B cell (primary cell): ENCODE measurements around the gene GAPVD1. TPM values are rescaled to one million over a fixed set of nuclear protein-coding genes. Genes with fewer than 3 reads are reported as not detected.

Experiments
- ATAC-seq: fragments of 200-7000 bp; cut with Tn5 transposase; one replicate; pipeline ENCODE4 v1.10.0; 2021; ENCODE audit warnings: low read depth, mild to moderate bottlenecking, moderate number of reproducible peaks, moderate library complexity
- CTCF ChIA-PET: fragments of 350-600 bp; sonication (Branson Sonifier 250); formaldehyde crosslinking; loops from one replicate; lab custom pipeline; 2021; ENCODE audit warnings: antibody characterized with exemption, inconsistent platforms; lab: Charles Lee
- POLR2A ChIA-PET: fragments of 350-600 bp; sonication (Branson Sonifier 250); formaldehyde crosslinking; loops from one replicate; lab custom pipeline; 2021; ENCODE audit warnings: antibody characterized with exemption; lab: Charles Lee
- DNase-seq: peaks from one replicate; pipeline ENCODE4 v3.0.0; 2013
- H2AFZ ChIP-seq: 2 replicates; pipeline ENCODE4 v1.6.1; 2012; ENCODE audit warnings: mild to moderate bottlenecking, low read depth, low read length; ENCODE audit not compliant: insufficient read depth, poor library complexity, severe bottlenecking
- H3K27ac ChIP-seq, 2 donors: 1 replicate in 1 of 2; 2 replicates in 1 of 2; pipeline ENCODE4 v1.5.1; 2012 to 2013; ENCODE audit warnings: low read length in 2 of 2, mild to moderate bottlenecking in 2 of 2, moderate library complexity in 1 of 2
- H3K27me3 ChIP-seq, 4 experiments: fragments of 200-600 bp in 1 of 4; sonication (generic) in 1 of 4; replicated peaks in 1 of 4; 1 replicate in 2 of 4; 2 replicates in 2 of 4; pipeline versions ENCODE4 v1.6.1 to v1.7.0; 2013 to 2016; ENCODE audit warnings: low read length in 3 of 4, mild to moderate bottlenecking in 2 of 4, mixed read lengths in 1 of 4, moderate library complexity in 1 of 4; ENCODE audit not compliant: insufficient read depth in 4 of 4, control insufficient read depth in 3 of 4; ENCODE audit errors: control extremely low read depth in 1 of 4
- H3K36me3 ChIP-seq, 2 experiments: replicated peaks in 1 of 2; 1 replicate in 1 of 2; 2 replicates in 1 of 2; pipeline versions ENCODE4 v1.6.1 to v1.7.1; 2013; ENCODE audit warnings: low read length in 1 of 2; ENCODE audit not compliant: insufficient read depth in 2 of 2, control insufficient read depth in 1 of 2; ENCODE audit errors: control extremely low read depth in 1 of 2, extremely low read depth in 1 of 2
- H3K4me1 ChIP-seq, 2 donors: fragments of 200-600 bp in 1 of 2; sonication (generic) in 1 of 2; 1 replicate in 1 of 2; 2 replicates in 1 of 2; pipeline versions ENCODE4 v1.5.1 to v1.6.1; 2013 to 2017; ENCODE audit warnings: low read length in 2 of 2; ENCODE audit not compliant: control insufficient read depth in 2 of 2, insufficient read depth in 2 of 2
- H3K4me2 ChIP-seq: replicated peaks from 2 replicates; pipeline ENCODE3; 2012; ENCODE audit warnings: mild to moderate bottlenecking, low read depth, low read length; ENCODE audit not compliant: poor library complexity, severe bottlenecking
- H3K4me3 ChIP-seq, 5 experiments: fragments of 200-600 bp in 1 of 5; sonication (generic) in 1 of 5; 1 replicate in 3 of 5; 2 replicates in 2 of 5; pipeline versions ENCODE4 v1.5.1 to v1.7.0; 2011 to 2016; ENCODE audit warnings: low read length in 4 of 5, mild to moderate bottlenecking in 4 of 5, low read depth in 2 of 5, control low read depth in 1 of 5, moderate library complexity in 1 of 5; ENCODE audit not compliant: insufficient read depth in 1 of 5; ENCODE audit errors: control extremely low read depth in 1 of 5, extremely low read depth in 1 of 5
- H3K79me2 ChIP-seq: fragments of 200-600 bp; sonication (generic); one replicate; pipeline ENCODE4 v1.6.0; 2016; ENCODE audit warnings: low read length; ENCODE audit not compliant: control insufficient read depth, insufficient read depth
- H3K9ac ChIP-seq: fragments of 200-600 bp; sonication (generic); 2 replicates; pipeline ENCODE4 v1.6.1; 2017; ENCODE audit warnings: mild to moderate bottlenecking, low read length, moderate library complexity
- H3K9me3 ChIP-seq, 3 donors: one replicate each; pipeline versions ENCODE4 v1.6.1 to v1.7.1; 2013; ENCODE audit warnings: low read length in 2 of 3; ENCODE audit not compliant: control insufficient read depth in 2 of 3, insufficient read depth in 1 of 3; ENCODE audit errors: control extremely low read depth in 1 of 3
- H4K20me1 ChIP-seq: 2 replicates; pipeline ENCODE4 v1.6.0; 2012; ENCODE audit warnings: mild to moderate bottlenecking, low read length; ENCODE audit not compliant: insufficient read depth, control insufficient read depth, poor library complexity, severe bottlenecking
- H3K27ac Mint-ChIP-seq: one replicate; pipeline ENCODE4 v1.8.0; 2021; ENCODE audit warnings: mixed read lengths
- H3K27me3 Mint-ChIP-seq: one replicate; pipeline ENCODE4 v1.8.0; 2021; ENCODE audit warnings: mixed read lengths
- H3K4me1 Mint-ChIP-seq: one replicate; pipeline ENCODE4 v1.8.0; 2021; ENCODE audit warnings: mixed read lengths
- H3K4me3 Mint-ChIP-seq: one replicate; pipeline ENCODE4 v1.8.0; 2021; ENCODE audit warnings: mixed read lengths
- H3K9me3 Mint-ChIP-seq: one replicate; pipeline ENCODE4 v1.8.0; 2022; ENCODE audit warnings: mixed read lengths; ENCODE audit not compliant: insufficient read depth
- EZH2 ChIP-seq: IDR thresholded peaks from 2 replicates; pipeline ENCODE4 v1.6.1; 2012; ENCODE audit warnings: borderline replicate concordance, low read depth, mild to moderate bottlenecking, moderate library complexity, low read length; ENCODE audit not compliant: insufficient read depth, poor library complexity, severe bottlenecking
- WGBS: methylation state at CpG from one replicate; pipeline ENCODE4 v1.1.5; 2013; ENCODE audit warnings: missing lambda C conversion rate; ENCODE audit not compliant: insufficient coverage; 5-methylcytosine and 5-hydroxymethylcytosine counted together
- intact Hi-C: fragments of 100-400 bp; cut with micrococcal nuclease; formaldehyde crosslinking; loops from one replicate; pipeline ENCODE4 v1.10.0; 2022
- polyA plus RNA-seq: library from polyadenylated mRNA; depleted of rRNA; stranded (reverse); fragments of >200 nt; gene quantifications from 2 replicates; pipeline ENCODE4 v1.2.3, GENCODE V29; 2012
- small RNA-seq: library from RNA; depleted of rRNA; stranded (forward); fragments of <200 nt; gene quantifications from one replicate; pipeline ENCODE3, GENCODE V24; 2012; ENCODE audit warnings: low replicate concordance, low read depth; ENCODE audit not compliant: insufficient read length
- total RNA-seq, 2 donors: library from RNA; stranded (reverse); fragments of 120-200 nt in 1 of 2; gene quantifications; 1 replicate in 1 of 2; 2 replicates in 1 of 2; pipeline versions ENCODE4 v1.2.3 to v1.2.4, GENCODE V29; 2013 to 2022

The GAPVD1 gene
- total and polyA plus RNA-seq, 2 donors (not counting 1 experiment from before 2014, with no cell fraction given) = 11.8 to 61.2 TPM

DNA sequence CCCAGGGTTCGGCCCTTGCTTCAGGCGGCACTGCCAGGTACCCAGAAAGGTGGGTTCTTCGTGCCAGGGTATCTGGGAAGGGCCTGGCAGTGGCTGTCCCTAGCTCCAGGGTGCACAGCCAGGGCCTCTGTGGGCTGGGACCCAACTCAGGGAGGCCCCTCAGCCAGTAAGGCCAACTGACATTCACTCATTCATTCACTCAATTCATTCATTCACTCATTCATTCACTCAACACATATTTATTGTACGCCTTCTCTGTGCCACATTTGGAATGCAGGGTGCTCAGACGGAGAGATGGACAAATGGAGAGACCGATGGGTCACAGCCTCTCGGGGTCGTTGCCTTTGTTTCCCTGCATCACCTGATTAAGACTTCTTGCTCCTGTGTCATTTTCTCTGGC, 154.9 kb downstream of the GAPVD1 start:
- H3K27ac ChIP-seq = no peak overlapping the region
- no peak for ATAC-seq
- no peaks in the 10 kb centered on the region for H3K27me3 ChIP-seq
- no peak overlapping the region for H3K4me3 ChIP-seq
- Mint-ChIP-seq H3K9me3 (no peaks in the 10 kb centered on the region), H3K4me1 (no peaks in the 10 kb centered on the region), H3K27me3 (no peaks in the 10 kb centered on the region), H3K4me3 (no peak overlapping the region), H3K27ac (no peak overlapping the region)
- ChIA-PET CTCF (no interaction called here), POLR2A (no interaction called here)
- H3K9ac ChIP-seq = no peak overlapping the region
- H3K79me2 ChIP-seq = no peaks in the 10 kb centered on the region
- no peak for TF ChIP-seq EZH2
- H3K4me1 ChIP-seq = no peaks in the 10 kb centered on the region
- DNase-seq = no peak
- H3K9me3 ChIP-seq = no peaks in the 10 kb centered on the region
- intact Hi-C loops = no loop called here
- no peak overlapping the region for H2AFZ ChIP-seq
- WGBS = 93% methylated on average over 6 of the region's 8 CpGs
- H3K36me3 ChIP-seq = no peaks in the 10 kb centered on the region
- no peaks in the 10 kb centered on the region for H4K20me1 ChIP-seq
- no peak overlapping the region for H3K4me2 ChIP-seq

Small RNA genes lying within 50 kb of the gene (small RNA-seq; reads per million reads assigned to genes)
- gene AL354710.1 = not detected
- not detected for gene RNU6-1020P

Other genes starting within 250 kb of the GAPVD1 start
- gene SCAI, start 118.3 kb upstream of the GAPVD1 start, total RNA-seq = 19.8 and 21.4 TPM in 2 replicates
- 3.8 and 4.8 TPM in 2 replicates for gene SCAI, start 118.3 kb upstream of the GAPVD1 start, polyA plus RNA-seq
- 36.1 and 38.6 TPM in 2 replicates for gene PPP6C, start 72.0 kb upstream of the GAPVD1 start, total RNA-seq
- gene PPP6C, start 72.0 kb upstream of the GAPVD1 start, polyA plus RNA-seq = 12.1 and 15.9 TPM in 2 replicates
- gene RABEPK, start 61.3 kb upstream of the GAPVD1 start, total RNA-seq = 9.0 and 11.6 TPM in 2 replicates
- gene RABEPK, start 61.3 kb upstream of the GAPVD1 start, polyA plus RNA-seq = 8.8 and 12.2 TPM in 2 replicates
- 40.1 and 42.6 TPM in 2 replicates for gene HSPA5, start 20.5 kb upstream of the GAPVD1 start, total RNA-seq
- 94.5 and 141 TPM in 2 replicates for gene HSPA5, start 20.5 kb upstream of the GAPVD1 start, polyA plus RNA-seq